ENCODE data around the gene RIT2.

GRCh38 chr18:43139288-43139946 is 23.9 kb upstream of the RIT2 start:
- TF ChIP-seq MXI1 (IDR thresholded peaks at IDR 0.05; ENCODE audit: borderline replicate concordance, low read depth, low read length) (no peak), CTCF (conservative IDR thresholded peaks at IDR 0.05; ENCODE audit: low read depth, low read length) (no peak), POLR2A (IDR thresholded peaks at IDR 0.05; ENCODE audit: low read depth, low read length) (no peak), ELK1 (IDR thresholded peaks at IDR 0.05; ENCODE audit: borderline replicate concordance, low read depth, low read length) (no peak), CEBPB (IDR thresholded peaks at IDR 0.05; ENCODE audit: low read depth, low read length) (no peak), USF2 (IDR thresholded peaks at IDR 0.05; ENCODE audit: low read depth, low read length) (no peak), SMC3 (IDR thresholded peaks at IDR 0.05; ENCODE audit: low read depth, low read length) (no peak), BHLHE40 (IDR thresholded peaks at IDR 0.05; ENCODE audit: low read depth, low read length) (no peak), MAFK (IDR thresholded peaks at IDR 0.05; ENCODE audit: low read depth, low read length) (no peak), RFX5 (IDR thresholded peaks at IDR 0.05; ENCODE audit: low read depth, low read length) (no peak), MAZ (IDR thresholded peaks at IDR 0.05; ENCODE audit: borderline replicate concordance, low read depth, low read length) (no peak), RCOR1 (IDR thresholded peaks at IDR 0.05; ENCODE audit: insufficient replicate concordance, low read length) (no peak), RAD21 (IDR thresholded peaks at IDR 0.05; ENCODE audit: low read length) (no peak), NFE2L2 (IDR thresholded peaks at IDR 0.05; ENCODE audit: low read depth, low read length) (no peak)
